GM18499 (cell line): ENCODE measurements around the gene HPD.
"Not testable (repeated sequence)": the region's sequence is repeated elsewhere in the genome, so short reads cannot be mapped to it uniquely, and the experiment has no call there.

Source experiments
- ATAC-seq: cut with Tn5 transposase; IDR thresholded peaks from one replicate; pipeline ENCODE4 v1.9.1; 2021; ENCODE audit warnings: moderate number of reproducible peaks; ENCODE audit not compliant: insufficient read depth, unreplicated experiment

The HPD gene

GRCh38 chr12:121869229-121869628, 10.6 kb upstream of the HPD start:
- not testable (repeated sequence) for ATAC-seq

- ATAC-seq = no peak
Observed at GRCh38 chr12:121866331-121866730, 7.7 kb upstream of the HPD start.

DNA sequence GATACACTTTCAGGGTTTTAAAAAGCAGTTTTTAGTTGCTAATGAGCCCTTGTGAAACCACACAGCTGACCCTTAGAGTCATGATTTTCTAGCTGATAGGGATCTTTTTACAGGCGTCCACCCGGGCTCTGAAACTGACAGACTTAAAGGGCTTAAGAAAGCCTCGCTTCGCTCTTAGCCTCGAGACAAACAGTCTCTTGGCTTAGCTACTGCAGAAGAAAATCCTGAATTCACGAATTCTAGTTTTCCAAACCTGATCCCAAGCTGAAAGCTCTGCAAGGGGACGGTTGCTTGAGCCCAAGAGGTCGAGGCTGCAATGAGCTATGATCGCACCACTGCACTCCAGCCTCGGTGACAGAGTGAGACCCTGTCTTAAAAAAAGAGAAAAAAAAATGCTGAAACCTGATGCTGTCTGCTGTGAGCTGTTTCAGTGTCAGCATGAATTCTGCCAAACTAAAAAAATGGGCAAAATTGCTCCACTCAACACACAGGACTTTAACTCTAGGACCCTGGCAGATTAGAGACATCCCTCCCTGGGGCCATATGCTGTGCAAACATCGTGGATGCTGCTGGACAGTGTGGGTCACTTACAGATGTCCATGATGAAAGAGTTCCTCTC, 3.1 kb upstream of the HPD start:
- no peak for ATAC-seq

DNA sequence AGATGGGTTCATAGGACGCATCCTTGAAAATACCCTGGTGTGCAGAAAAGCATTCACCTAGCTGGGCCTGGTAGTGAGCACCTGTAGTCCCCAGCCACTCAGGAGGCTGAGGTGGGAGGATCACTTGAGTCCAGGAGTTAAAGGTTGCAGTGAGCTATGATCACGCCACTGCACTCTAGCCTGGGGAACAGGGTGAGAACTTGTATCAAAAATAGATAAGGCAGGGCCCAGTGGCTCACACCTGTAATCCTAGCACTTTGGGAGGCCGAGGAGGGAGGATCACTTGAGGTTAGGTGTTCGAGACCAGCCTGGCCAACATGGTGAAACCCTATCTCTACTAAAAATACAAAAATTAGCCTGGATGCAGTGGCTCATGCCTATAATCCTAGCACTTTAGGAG, 2.0 kb upstream of the HPD start:
- not testable (repeated sequence) for ATAC-seq

- no peak for ATAC-seq
Observed at GRCh38 chr12:121860257-121860656, 1.6 kb upstream of the HPD start.

- no peak for ATAC-seq
Observed at GRCh38 chr12:121858318-121858661, 369 bp downstream of the HPD start.

- ATAC-seq = no peak
Observed at GRCh38 chr12:121857322-121858246, 1.1 kb downstream of the HPD start.

DNA sequence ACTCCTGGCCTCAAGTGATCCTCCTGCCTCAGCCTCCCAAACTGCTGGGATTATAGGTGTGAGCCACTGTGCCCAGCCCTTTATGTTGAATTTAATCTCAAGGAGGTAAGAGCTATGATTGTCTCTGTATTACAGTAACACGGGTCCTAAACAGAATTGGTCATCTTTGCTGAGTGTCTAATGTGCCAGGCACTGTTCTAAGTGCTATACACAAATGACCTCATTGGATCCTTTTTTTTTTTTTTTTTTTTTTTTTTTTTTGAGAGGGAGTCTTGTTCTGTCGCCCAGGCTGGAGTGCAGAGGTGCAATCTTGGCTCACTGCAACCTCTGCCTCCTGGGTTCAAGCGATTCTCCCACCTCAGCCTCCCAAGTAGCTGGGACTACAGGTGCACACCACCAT, 6.3 kb downstream of the HPD start:
- ATAC-seq = not testable (repeated sequence)

DNA sequence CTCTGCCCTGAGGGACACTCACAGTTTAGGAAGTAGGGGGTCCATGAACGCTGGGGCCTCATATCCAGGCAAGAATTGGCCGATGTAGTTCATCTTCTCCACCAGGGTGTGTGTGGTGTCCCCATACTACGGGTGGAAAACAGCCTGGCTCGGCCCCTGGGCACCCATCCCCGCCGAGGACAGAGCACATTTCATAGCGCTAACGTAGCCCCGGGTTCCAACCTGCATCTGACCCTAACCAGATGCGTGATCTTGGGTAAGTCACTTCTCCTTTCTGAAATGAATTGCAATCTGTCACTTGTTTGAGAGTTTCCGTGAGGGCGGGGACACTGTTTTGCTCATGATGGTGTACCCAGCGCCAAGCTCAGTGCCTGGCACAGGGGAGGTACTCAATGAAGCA, 9.0 kb downstream of the HPD start:
- ATAC-seq = no peak

GRCh38 chr12:121849211-121849610, 9.4 kb downstream of the HPD start:
- ATAC-seq = no peak

DNA sequence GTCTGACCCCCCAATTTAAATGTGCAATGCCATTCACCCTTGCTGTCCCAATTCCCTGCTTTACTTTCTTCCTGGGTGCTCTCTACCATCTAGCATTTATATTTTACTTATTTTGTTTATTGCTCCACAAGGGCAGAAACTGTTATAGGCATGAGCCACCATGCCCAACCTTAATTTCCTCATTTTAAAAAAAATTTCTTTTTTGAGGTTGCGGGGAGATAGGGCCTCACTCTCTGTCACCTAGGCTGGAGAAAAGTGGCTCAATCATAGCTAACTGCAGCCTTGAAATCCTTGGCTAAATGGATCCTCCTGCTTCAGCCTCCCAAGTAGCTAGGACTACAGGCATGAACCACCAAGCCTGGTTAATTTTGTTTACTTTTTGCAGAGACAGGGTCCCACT, 13.0 kb downstream of the HPD start:
- no peak for ATAC-seq

GRCh38 chr12:121843236-121843982, 15.2 kb downstream of the HPD start:
- ATAC-seq = no peak

DNA sequence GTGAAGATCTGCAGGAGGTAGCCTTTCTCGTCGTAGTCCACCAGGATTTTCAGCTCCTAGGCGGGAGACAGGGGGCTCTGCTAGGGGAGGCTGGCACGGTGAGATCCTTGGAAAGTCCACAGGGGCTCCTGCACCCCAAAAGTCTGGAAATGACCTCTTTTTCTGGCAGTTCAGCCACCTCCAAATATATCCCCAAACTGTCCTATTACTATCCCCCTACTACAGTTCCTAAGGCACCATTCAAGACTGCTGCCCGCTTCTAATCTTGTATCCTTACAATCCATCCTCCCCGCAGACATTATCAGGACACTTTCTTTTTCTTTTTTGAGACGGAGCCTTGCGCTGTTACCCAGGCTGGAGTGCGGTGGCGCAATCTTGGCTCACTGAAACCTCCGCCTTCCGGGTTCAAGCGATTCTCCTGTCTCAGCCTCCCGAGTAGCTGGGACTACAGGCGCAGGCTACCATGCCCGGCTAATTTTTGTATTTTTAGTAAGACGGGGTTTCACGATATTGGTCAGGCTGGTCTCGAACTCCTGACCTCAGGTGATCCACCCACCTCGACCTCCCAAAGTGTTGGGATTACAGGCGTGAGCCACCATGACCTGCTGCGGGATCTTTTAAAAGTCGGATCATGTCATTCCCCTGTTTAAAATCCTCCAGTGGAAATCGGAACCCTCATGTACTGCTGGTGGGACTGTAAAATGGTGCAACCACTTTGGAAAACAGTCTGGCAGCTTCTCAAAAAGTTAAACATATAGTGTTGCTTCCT, 18.5 kb downstream of the HPD start:
- no peak for ATAC-seq

DNA sequence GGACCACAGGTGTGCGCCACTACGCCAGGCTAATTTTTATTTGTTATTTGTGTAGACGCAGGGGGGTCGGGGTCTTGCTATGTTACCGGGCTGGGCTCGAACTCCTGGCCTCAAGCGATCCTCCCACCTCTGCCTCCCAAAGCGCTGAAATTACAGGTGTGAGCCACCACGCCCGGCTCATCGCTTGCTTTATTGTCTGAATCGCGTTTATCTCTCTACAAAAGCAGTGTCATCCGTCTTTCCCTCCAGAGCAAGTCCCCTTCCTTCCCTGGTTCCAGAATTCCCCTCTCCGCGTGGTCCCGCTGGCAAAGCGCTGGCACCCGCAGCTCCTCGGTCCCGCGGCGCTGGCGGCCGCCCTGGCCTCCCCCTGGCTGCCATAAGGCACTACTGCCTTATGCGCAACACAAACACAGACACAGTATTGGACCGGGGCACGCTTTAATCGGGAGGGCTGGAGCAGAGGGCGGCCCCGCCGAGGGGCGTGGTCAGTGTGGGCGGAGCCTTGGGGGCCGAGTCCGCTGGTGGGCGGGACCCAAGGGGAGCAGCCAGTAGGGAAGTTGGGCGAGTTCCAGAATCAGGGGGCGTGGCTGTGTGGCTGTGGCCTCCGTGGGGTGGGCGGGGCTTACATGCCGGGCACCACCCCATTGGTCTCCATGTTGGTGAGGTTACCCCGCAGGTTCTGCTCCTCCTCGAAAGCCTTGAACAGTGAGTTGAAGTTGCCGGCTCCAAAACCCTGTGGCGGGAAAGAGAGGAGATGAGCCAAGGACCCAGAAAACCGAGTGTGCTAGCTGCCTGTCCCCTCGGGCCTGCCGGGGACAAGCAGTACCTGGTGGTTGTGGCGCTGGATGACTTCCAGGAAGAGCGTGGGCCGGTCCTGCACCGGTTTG, 19.3 kb downstream of the HPD start:
- peak; percentile 84 for ATAC-seq

DNA sequence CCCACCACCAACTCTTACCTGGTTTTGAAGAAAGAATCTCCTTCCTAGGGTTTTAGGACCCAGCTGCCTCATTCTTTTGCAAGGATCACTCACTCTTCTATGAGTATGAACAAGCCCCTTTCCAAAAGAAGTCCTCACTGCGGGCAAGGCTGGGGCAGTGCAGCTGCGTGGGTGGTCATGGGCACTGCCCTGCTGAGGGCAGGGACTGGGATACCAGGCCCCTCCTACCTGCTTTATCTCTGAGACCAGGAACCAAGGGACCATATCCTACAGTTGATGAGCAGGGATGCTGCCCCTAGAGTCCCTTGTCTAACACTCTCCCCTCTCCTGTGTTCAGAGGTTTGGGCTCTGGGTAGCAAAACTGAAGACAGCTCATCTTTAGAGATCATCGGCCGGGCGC, 20.5 kb downstream of the HPD start:
- no peak for ATAC-seq

DNA sequence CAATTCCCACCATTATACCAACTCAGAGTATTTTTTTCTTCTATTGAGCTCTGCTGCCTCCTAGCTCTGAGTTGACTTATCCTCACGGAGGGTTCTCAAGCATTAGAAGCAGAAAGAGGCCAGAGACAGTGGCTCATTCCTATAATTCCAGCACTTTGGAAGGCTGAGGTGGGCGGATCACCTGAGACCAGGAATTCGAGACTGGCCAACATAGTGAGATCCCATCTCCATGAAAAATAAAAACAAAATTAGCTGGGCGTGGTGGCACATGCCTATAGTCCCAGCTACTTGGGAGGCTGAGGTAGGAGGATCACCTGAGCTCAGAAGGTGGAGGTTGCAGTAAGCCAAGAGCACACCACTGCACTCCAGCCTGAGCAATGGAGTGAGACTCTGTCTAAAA, 21.0 kb downstream of the HPD start:
- no peak for ATAC-seq

GRCh38 chr12:121831571-121832245, 27.0 kb downstream of the HPD start:
- ATAC-seq = no peak

DNA sequence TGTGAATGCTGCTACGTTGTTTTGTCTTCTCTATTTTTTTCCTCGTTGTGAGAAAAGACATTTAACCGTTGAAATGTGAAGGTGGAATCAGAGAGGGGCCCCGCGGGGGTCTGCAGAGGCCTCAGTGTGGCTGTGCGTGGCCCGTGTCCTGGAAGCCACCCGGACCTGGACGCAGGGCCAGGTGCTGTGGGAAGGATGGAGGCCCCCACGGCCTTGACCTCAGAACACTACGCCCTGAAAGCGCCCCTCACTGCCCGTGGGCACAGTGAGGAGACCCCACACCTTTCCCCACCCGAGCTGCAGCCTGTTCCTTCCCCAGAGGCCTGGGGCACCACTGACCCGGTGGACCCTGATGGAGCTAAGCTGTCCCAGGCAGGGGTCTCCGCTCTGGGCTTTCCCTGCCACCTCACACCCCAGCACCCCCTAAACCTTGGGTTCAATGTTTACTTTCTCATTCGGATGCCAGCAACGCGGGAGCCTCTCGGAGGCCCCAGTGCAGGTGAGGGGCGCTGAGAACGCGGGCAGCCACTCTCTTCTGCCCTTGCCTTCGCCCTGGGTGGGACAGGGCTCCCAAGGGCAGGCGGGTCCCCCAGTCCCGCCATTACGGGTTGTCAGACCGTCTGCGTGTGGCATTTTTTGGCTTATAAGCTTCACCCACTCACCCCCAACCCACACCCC, 27.9 kb downstream of the HPD start:
- ATAC-seq = no peak
